Neural progenitor cell (in vitro differentiated cells): ENCODE data around the gene MAD1L1.

Experiments used
- EZH2 ChIP-seq: fragments of 200-600 bp; sonication (generic); IDR thresholded peaks from 2 replicates; pipeline ENCODE4 v1.6.1; 2017; ENCODE audit warnings: antibody characterized with exemption, mild to moderate bottlenecking, moderate library complexity
- EZH2phosphoT487 ChIP-seq: fragments of 200-600 bp; sonication (generic); IDR thresholded peaks from 2 replicates; pipeline ENCODE4 v1.6.1; 2017; ENCODE audit warnings: antibody characterized with exemption
- TF ChIP-seq, protein P1 (sequence below): fragments of 200-600 bp; sonication (generic); IDR thresholded peaks from 2 replicates; pipeline ENCODE4 v1.5.1; 2017; ENCODE audit warnings: antibody characterized with exemption, mild to moderate bottlenecking

- TF ChIP-seq, protein P1, sequence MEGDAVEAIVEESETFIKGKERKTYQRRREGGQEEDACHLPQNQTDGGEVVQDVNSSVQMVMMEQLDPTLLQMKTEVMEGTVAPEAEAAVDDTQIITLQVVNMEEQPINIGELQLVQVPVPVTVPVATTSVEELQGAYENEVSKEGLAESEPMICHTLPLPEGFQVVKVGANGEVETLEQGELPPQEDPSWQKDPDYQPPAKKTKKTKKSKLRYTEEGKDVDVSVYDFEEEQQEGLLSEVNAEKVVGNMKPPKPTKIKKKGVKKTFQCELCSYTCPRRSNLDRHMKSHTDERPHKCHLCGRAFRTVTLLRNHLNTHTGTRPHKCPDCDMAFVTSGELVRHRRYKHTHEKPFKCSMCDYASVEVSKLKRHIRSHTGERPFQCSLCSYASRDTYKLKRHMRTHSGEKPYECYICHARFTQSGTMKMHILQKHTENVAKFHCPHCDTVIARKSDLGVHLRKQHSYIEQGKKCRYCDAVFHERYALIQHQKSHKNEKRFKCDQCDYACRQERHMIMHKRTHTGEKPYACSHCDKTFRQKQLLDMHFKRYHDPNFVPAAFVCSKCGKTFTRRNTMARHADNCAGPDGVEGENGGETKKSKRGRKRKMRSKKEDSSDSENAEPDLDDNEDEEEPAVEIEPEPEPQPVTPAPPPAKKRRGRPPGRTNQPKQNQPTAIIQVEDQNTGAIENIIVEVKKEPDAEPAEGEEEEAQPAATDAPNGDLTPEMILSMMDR, result no peak
- TF ChIP-seq EZH2, result no peak
- TF ChIP-seq EZH2phosphoT487, result no peak
These were observed 46.6 kb downstream of the MAD1L1 start for GRCh38 chr7:2186166-2186565.
